ENCODE measurements around the gene SIPA1L2. TPM values are rescaled to one million over a fixed set of nuclear protein-coding genes. Genes with fewer than 3 reads are reported as not detected.

The SIPA1L2 gene, protein sequence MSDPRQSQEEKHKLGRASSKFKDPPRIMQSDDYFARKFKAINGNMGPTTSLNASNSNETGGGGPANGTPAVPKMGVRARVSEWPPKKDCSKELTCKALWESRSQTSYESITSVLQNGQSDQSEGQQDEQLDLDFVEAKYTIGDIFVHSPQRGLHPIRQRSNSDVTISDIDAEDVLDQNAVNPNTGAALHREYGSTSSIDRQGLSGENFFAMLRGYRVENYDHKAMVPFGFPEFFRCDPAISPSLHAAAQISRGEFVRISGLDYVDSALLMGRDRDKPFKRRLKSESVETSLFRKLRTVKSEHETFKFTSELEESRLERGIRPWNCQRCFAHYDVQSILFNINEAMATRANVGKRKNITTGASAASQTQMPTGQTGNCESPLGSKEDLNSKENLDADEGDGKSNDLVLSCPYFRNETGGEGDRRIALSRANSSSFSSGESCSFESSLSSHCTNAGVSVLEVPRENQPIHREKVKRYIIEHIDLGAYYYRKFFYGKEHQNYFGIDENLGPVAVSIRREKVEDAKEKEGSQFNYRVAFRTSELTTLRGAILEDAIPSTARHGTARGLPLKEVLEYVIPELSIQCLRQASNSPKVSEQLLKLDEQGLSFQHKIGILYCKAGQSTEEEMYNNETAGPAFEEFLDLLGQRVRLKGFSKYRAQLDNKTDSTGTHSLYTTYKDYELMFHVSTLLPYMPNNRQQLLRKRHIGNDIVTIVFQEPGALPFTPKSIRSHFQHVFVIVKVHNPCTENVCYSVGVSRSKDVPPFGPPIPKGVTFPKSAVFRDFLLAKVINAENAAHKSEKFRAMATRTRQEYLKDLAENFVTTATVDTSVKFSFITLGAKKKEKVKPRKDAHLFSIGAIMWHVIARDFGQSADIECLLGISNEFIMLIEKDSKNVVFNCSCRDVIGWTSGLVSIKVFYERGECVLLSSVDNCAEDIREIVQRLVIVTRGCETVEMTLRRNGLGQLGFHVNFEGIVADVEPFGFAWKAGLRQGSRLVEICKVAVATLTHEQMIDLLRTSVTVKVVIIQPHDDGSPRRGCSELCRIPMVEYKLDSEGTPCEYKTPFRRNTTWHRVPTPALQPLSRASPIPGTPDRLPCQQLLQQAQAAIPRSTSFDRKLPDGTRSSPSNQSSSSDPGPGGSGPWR (N-terminal part only)
- total RNA-seq (2021; ENCODE audit: unreplicated experiment) = 12.5 TPM
- polyA plus RNA-seq (2012) = 11.6 and 12.1 TPM in 2 replicates
- Bru-seq, nascent RNA = percentile 79 among the genes with signal in this experiment
- percentile 59 among the genes with signal in this experiment for BruChase-seq, experiment 1, labeled RNA remaining after a 6-hour chase
- percentile 61 among the genes with signal in this experiment for BruChase-seq, experiment 2, labeled RNA remaining after a 2-hour chase
- long read RNA-seq, partial matches to known transcripts = 5 of 12 reads
- long read RNA-seq, other reads (novel, unspliced or antisense) = 7 of 12 reads

DNA sequence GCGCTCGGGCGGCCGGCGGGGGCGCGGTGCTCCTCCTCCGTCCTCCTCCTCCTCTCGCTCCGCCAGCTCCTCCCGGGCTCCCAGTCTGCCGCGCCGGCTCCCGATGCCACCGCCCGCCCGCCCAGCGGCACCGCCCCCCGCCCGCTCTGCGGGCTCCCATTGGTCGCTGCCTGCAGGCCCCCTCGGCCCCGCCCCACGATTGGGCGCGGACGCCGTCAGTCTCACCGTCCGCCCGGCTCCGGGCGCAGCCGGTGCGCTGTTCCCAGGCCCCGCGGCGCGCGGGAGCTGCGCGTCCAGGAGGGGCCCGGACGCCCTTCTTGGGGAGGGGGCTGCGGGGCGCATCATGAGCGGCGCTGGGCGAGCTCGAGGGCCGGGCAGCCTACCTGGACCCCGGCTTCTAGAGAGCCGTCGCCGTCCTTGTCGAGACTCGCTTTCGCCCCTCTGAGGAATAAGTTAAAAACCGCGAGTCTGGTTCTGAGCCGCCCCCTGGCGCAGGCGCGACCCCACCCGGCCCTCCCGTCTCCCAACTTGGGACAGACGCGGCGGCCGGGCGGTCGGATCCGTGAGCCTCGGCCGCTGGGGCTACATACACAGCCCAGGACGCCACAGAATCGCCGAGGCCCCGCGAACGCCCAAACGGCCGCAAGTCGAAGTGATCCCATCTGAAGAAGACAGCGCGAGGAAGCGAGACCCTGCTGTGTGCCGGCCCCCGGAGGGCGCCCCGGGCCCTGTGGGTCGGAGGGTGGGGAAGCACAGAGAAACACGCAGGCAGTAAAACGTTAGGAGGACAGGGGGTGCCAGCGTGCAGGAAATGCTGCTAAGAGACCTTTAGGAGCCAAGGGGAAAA is at the start of gene SIPA1L2:
SIPA1L2 (minus strand) TSS at position 87 of the 847 bp plus-strand sequence. CDS start 114,794 bp downstream, outside the sequence.
- BruUV-seq (replicated peaks) = no TSS peak
- peak within 1 kb of the TSS; percentile 53 for H3K9ac ChIP-seq (ENCODE audit: low read length)
- POLR2A ChIA-PET = interaction anchor here (0.7 kb wide), 1 partner anchor 239 kb away, joined by 3 read pairs; no protein-coding TSS in a partner anchor

More for the DNA sequence above, at the start of gene SIPA1L2:
- H2AFZ ChIP-seq (ENCODE audit: low read depth, low read length, poor library complexity, severe bottlenecking) = no peak within 1 kb of the TSS
- H3K4me3 ChIP-seq (replicated peaks in 1 of 2; ENCODE audit: low read depth in 1 of 2, low read length in 2 of 2) = peak within 1 kb of the TSS; percentile 52 to 63
- no peaks in the 10 kb centered on the region for H4K20me1 ChIP-seq (ENCODE audit: insufficient read depth)
- H3K79me2 ChIP-seq (ENCODE audit: insufficient read depth, low read length) = no peaks in the 10 kb centered on the region
- no peaks in the 10 kb centered on the region for H3K9me3 ChIP-seq (ENCODE audit: control insufficient read depth in 1 of 2, insufficient read depth in 1 of 2, low read depth in 1 of 2, low read length in 2 of 2)
- intact Hi-C loops (cut with micrococcal nuclease) = loop anchor here (5.0 kb wide), 1 partner anchor 482 kb away; no protein-coding TSS in a partner anchor
- H3K27me3 ChIP-seq (ENCODE audit: insufficient read depth, low read length) = no peaks in the 10 kb centered on the region
- H3K9me2 ChIP-seq (ENCODE audit: insufficient read depth) = no peaks in the 10 kb centered on the region
- ChIA-PET RAD21 (ENCODE audit: low non-redundant PET in 1 of 2, low total read pairs in 2 of 2, uncharacterized antibody in 2 of 2, unreplicated experiment in 2 of 2) (interaction anchor here in 1 of 2 experiments (1.1 kb wide), 1 partner anchor 250 kb away, joined by 3 read pairs; no protein-coding TSS in a partner anchor), CTCF (interaction anchor here (0.8 to 0.9 kb wide), 2 partner anchors 74 to 583 kb away, joined by 3 to 4 read pairs; no protein-coding TSS in a partner anchor)
- H3K27ac ChIP-seq (ENCODE audit: low read depth, low read length) = peak within 1 kb of the TSS; percentile 40
- peak; percentile 95 for ATAC-seq
- no peaks in the 10 kb centered on the region for H3K36me3 ChIP-seq (ENCODE audit: control insufficient read depth in 1 of 2, insufficient read depth in 2 of 2, low read length in 2 of 2)
- H3K4me1 ChIP-seq (ENCODE audit: control insufficient read depth in 1 of 2, insufficient read depth in 2 of 2, low read length in 2 of 2) = peaks cover 19 to 37% of the 10 kb centered on the region in 2 experiments; a peak in 3 of 4 replicates
- peak within 1 kb of the TSS; percentile 92 for H3K4me2 ChIP-seq (ENCODE audit: low read length)
- TF ChIP-seq SP1 (IDR thresholded peaks at IDR 0.05; ENCODE audit: low read depth) (peak; percentile 91), RAD21 (IDR thresholded peaks at IDR 0.05; ENCODE audit: low read depth) (peak; percentile 79), SRF (IDR thresholded peaks at IDR 0.05; ENCODE audit: low read depth) (no peak), POLR2AphosphoS5 (IDR thresholded peaks at IDR 0.05; ENCODE audit: low read depth, low read length) (peak; percentile 59)
- TF ChIP-seq, protein P1, sequence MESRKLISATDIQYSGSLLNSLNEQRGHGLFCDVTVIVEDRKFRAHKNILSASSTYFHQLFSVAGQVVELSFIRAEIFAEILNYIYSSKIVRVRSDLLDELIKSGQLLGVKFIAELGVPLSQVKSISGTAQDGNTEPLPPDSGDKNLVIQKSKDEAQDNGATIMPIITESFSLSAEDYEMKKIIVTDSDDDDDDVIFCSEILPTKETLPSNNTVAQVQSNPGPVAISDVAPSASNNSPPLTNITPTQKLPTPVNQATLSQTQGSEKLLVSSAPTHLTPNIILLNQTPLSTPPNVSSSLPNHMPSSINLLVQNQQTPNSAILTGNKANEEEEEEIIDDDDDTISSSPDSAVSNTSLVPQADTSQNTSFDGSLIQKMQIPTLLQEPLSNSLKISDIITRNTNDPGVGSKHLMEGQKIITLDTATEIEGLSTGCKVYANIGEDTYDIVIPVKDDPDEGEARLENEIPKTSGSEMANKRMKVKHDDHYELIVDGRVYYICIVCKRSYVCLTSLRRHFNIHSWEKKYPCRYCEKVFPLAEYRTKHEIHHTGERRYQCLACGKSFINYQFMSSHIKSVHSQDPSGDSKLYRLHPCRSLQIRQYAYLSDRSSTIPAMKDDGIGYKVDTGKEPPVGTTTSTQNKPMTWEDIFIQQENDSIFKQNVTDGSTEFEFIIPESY (IDR thresholded peaks at IDR 0.05; ENCODE audit: extremely low read depth, insufficient replicate concordance, low read length) = no peak
- TF ChIP-seq, protein P2, sequence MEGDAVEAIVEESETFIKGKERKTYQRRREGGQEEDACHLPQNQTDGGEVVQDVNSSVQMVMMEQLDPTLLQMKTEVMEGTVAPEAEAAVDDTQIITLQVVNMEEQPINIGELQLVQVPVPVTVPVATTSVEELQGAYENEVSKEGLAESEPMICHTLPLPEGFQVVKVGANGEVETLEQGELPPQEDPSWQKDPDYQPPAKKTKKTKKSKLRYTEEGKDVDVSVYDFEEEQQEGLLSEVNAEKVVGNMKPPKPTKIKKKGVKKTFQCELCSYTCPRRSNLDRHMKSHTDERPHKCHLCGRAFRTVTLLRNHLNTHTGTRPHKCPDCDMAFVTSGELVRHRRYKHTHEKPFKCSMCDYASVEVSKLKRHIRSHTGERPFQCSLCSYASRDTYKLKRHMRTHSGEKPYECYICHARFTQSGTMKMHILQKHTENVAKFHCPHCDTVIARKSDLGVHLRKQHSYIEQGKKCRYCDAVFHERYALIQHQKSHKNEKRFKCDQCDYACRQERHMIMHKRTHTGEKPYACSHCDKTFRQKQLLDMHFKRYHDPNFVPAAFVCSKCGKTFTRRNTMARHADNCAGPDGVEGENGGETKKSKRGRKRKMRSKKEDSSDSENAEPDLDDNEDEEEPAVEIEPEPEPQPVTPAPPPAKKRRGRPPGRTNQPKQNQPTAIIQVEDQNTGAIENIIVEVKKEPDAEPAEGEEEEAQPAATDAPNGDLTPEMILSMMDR (IDR thresholded peaks at IDR 0.05 in 2 of 3, conservative IDR thresholded peaks at IDR 0.05 in 1 of 3; ENCODE audit: borderline replicate concordance in 1 of 3, insufficient read depth in 1 of 3, low read depth in 2 of 3, low read length in 2 of 3) = peak; percentile 41 to 77 (median 50)
- DNase-seq (ENCODE audit: low read depth, low spot score) = peak; percentile 66

Measured in HCT116 (cell line).